Endothelial cell of umbilical vein (primary cell): ENCODE results near the gene CXXC5. TPM values are rescaled to one million over a fixed set of nuclear protein-coding genes. Genes with fewer than 3 reads are reported as not detected.
A peak's percentile ranks its signal among the peaks of the same experiment; 100 is the strongest.

ENCODE experiments used
- BruUV-seq: library from RNA; stranded (reverse); fragments of 400-500 nt; replicated peaks from 2 replicates; lab custom pipeline; 2021; lab: Mats Ljungman, UMichigan
- CTCF ChIA-PET: fragments of 300-600, 350-600 bp; sonication (Branson Sonifier 250); formaldehyde crosslinking; loops from one replicate; lab custom pipeline; 2021; ENCODE audit warnings: antibody characterized with exemption, inconsistent platforms; lab: Charles Lee
- POLR2A ChIA-PET: fragments of 300-600, 350-600 bp; sonication (Branson Sonifier 250); formaldehyde crosslinking; loops from one replicate; lab custom pipeline; 2021; ENCODE audit warnings: antibody characterized with exemption, inconsistent platforms; lab: Charles Lee
- DNase-seq: peaks from one replicate; pipeline ENCODE4 v3.0.0-alpha.2; 2011; ENCODE audit warnings: low read depth, low spot score
- FAIRE-seq: peaks from 2 replicates; lab custom pipeline; 2011; peaks lifted over from hg19 to GRCh38; lab: Jason Lieb, UNC
- H2AFZ ChIP-seq: 2 replicates; pipeline ENCODE4 v1.6.0; 2012; ENCODE audit warnings: low read depth, low read length, control low read depth, inconsistent platforms
- H3K27ac ChIP-seq: 2 replicates; pipeline ENCODE4 v1.5.1; 2011; ENCODE audit warnings: low read depth, mild to moderate bottlenecking, control low read depth, low read length, moderate library complexity; ENCODE audit not compliant: insufficient read depth
- H3K27me3 ChIP-seq, 2 experiments: 2 replicates each; pipeline versions ENCODE4 v1.6.0 to v1.6.1; 2011; ENCODE audit warnings: low read length in 2 of 2, mixed read lengths in 1 of 2; ENCODE audit not compliant: control insufficient read depth in 2 of 2, insufficient read depth in 2 of 2
- H3K36me3 ChIP-seq, 2 experiments: 2 replicates in 1 of 2; 3 replicates in 1 of 2; pipeline ENCODE4 v1.5.1; 2011; ENCODE audit warnings: low read length in 2 of 2, mild to moderate bottlenecking in 1 of 2, moderate library complexity in 1 of 2; ENCODE audit not compliant: control insufficient read depth in 2 of 2, insufficient read depth in 2 of 2; ENCODE audit errors: extremely low read depth in 1 of 2
- H3K4me1 ChIP-seq: 3 replicates; pipeline ENCODE4 v1.5.1; 2011; ENCODE audit warnings: mild to moderate bottlenecking, low read length; ENCODE audit not compliant: control insufficient read depth, insufficient read depth; ENCODE audit errors: extremely low read depth
- H3K4me2 ChIP-seq: 2 replicates; pipeline ENCODE4 v1.6.1; 2011; ENCODE audit warnings: low read length, control low read depth, mixed read lengths; ENCODE audit not compliant: insufficient read depth
- H3K4me3 ChIP-seq, 3 experiments: fragments of 200-600 bp in 1 of 3; sonication (generic), shearing (Covaris generic) in 1 of 3; replicated peaks in 1 of 3; 2 replicates each; pipeline ENCODE4 v1.5.1; 2011 to 2016; ENCODE audit warnings: control low read depth in 3 of 3, low read length in 3 of 3, mild to moderate bottlenecking in 2 of 3, inconsistent platforms in 1 of 3, low read depth in 1 of 3, moderate library complexity in 1 of 3; ENCODE audit not compliant: insufficient read depth in 1 of 3
- H3K79me2 ChIP-seq: 2 replicates; pipeline ENCODE4 v1.6.0; 2012; ENCODE audit warnings: low read length, inconsistent platforms; ENCODE audit not compliant: control insufficient read depth, insufficient read depth
- H3K9ac ChIP-seq: replicated peaks from 2 replicates; pipeline ENCODE3; 2011; ENCODE audit warnings: low read length, control low read depth; ENCODE audit not compliant: insufficient read depth; ENCODE audit errors: extremely low read depth
- H3K9me1 ChIP-seq: replicated peaks from 3 replicates; pipeline ENCODE4 v1.6.0; 2011; ENCODE audit warnings: mild to moderate bottlenecking, low read length; ENCODE audit not compliant: control insufficient read depth, insufficient read depth; ENCODE audit errors: extremely low read depth
- H3K9me3 ChIP-seq: replicated peaks from 2 replicates; pipeline ENCODE4 v1.5.1; 2012; ENCODE audit warnings: low read length, inconsistent platforms; ENCODE audit not compliant: control insufficient read depth, insufficient read depth
- H4K20me1 ChIP-seq: replicated peaks from 2 replicates; pipeline ENCODE3; 2011; ENCODE audit warnings: mild to moderate bottlenecking, low read length; ENCODE audit not compliant: control insufficient read depth, insufficient read depth; ENCODE audit errors: extremely low read depth
- EZH2 ChIP-seq: IDR thresholded peaks from 2 replicates; pipeline ENCODE4 v1.6.1; 2012; ENCODE audit warnings: borderline replicate concordance, low read depth, mild to moderate bottlenecking, moderate library complexity, low read length, inconsistent platforms; ENCODE audit not compliant: severe bottlenecking
- POLR2A ChIP-seq: IDR thresholded peaks from 2 replicates; pipeline ENCODE4 v1.6.1; 2012; ENCODE audit warnings: low read depth, mild to moderate bottlenecking, control low read depth, low read length
- dilution Hi-C: fragments of 300-500 bp; cut with MboI; formaldehyde crosslinking; loops from one replicate; pipeline ENCODE4 v1.15.0; 2019; ENCODE audit warnings: low sequenced_read_pairs; ENCODE audit not compliant: extremely low pct_ligation_motif_present
- intact Hi-C: fragments of 100-400 bp; cut with micrococcal nuclease; formaldehyde crosslinking; loops from one replicate; pipeline ENCODE4 v1.10.0; 2022
- polyA plus RNA-seq, 4 experiments: library from polyadenylated mRNA; depleted of rRNA in 3 of 4; stranded (reverse) in 3 of 4; unstranded in 1 of 4; fragments of >200 nt; gene quantifications; 2 replicates each; pipeline versions ENCODE4 v1.2.1 to v1.2.3, GENCODE V29; 2011 to 2012; ENCODE audit warnings: missing spikeins in 1 of 4
- total RNA-seq: library from RNA; stranded (reverse); gene quantifications from 2 replicates; pipeline ENCODE4 v1.2.3, GENCODE V29; 2021
- TF ChIP-seq, protein P1 (sequence below): IDR thresholded peaks from 2 replicates; pipeline ENCODE4 v1.6.1; 2011; ENCODE audit not compliant: insufficient read depth, insufficient read length
- TF ChIP-seq, protein P2 (sequence below), 2 donors: IDR thresholded peaks; 1 replicate in 1 of 2; 2 replicates in 1 of 2; pipeline ENCODE4 v1.5.1; 2011; ENCODE audit warnings: low read length in 2 of 2, mild to moderate bottlenecking in 2 of 2, moderate library complexity in 2 of 2, control low read depth in 1 of 2, inconsistent platforms in 1 of 2, low read depth in 1 of 2; ENCODE audit not compliant: insufficient read depth in 1 of 2; ENCODE audit errors: extremely low read depth in 1 of 2

The CXXC5 gene
- total and polyA plus RNA-seq, 2 donors (not counting 3 experiments of a cell fraction or from before 2014, with no cell fraction given), result 2.7 to 5.5 TPM

- H3K9me1 ChIP-seq, result no peaks in the 10 kb centered on the region
- H3K36me3 ChIP-seq, result no peaks in the 10 kb centered on the region
- no peaks in the 10 kb centered on the region for H3K9me3 ChIP-seq
- dilution Hi-C loops, result no loop called here
- no peaks in the 10 kb centered on the region for H3K79me2 ChIP-seq
- BruUV-seq, result no TSS peak
- peaks cover 32% of the 10 kb centered on the region for H3K4me1 ChIP-seq
- intact Hi-C loops, result loop anchor here (1.0 kb wide), 2 partner anchors 7 to 18 kb away; no protein-coding TSS in a partner anchor
- peak overlapping the region; percentile 94 for H2AFZ ChIP-seq
- peak overlapping the region; percentile 60 for H3K4me2 ChIP-seq
- peak overlapping the region; percentile 74 for H3K9ac ChIP-seq
- peak overlapping the region; percentile 64 for H3K27ac ChIP-seq
- ChIA-PET CTCF (interaction anchor here (0.8 to 4.0 kb wide), 9 partner anchors 10 to 98 kb away, joined by 3 to 14 read pairs (median 5); partner anchors contain the start of gene CXXC5), POLR2A (interaction anchor here (0.6 kb wide), 1 partner anchor 20 kb away, joined by 3 read pairs; no protein-coding TSS in a partner anchor)
- no peak overlapping the region for H3K4me3 ChIP-seq
- H3K27me3 ChIP-seq, result no peaks in the 10 kb centered on the region
- FAIRE-seq (no peak), DNase-seq (no peak)
- H4K20me1 ChIP-seq, result no peaks in the 10 kb centered on the region
- TF ChIP-seq, protein P1, sequence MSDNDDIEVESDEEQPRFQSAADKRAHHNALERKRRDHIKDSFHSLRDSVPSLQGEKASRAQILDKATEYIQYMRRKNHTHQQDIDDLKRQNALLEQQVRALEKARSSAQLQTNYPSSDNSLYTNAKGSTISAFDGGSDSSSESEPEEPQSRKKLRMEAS, result no peak
- TF ChIP-seq, protein P2, sequence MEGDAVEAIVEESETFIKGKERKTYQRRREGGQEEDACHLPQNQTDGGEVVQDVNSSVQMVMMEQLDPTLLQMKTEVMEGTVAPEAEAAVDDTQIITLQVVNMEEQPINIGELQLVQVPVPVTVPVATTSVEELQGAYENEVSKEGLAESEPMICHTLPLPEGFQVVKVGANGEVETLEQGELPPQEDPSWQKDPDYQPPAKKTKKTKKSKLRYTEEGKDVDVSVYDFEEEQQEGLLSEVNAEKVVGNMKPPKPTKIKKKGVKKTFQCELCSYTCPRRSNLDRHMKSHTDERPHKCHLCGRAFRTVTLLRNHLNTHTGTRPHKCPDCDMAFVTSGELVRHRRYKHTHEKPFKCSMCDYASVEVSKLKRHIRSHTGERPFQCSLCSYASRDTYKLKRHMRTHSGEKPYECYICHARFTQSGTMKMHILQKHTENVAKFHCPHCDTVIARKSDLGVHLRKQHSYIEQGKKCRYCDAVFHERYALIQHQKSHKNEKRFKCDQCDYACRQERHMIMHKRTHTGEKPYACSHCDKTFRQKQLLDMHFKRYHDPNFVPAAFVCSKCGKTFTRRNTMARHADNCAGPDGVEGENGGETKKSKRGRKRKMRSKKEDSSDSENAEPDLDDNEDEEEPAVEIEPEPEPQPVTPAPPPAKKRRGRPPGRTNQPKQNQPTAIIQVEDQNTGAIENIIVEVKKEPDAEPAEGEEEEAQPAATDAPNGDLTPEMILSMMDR (IDR thresholded peaks at IDR 0.05; ENCODE audit: extremely low read depth in 1 of 2, insufficient read depth in 1 of 2, low read depth in 1 of 2, low read length in 2 of 2), result no peak
- TF ChIP-seq POLR2A (no peak), EZH2 (no peak)
Measured at GRCh38 chr5:139667730-139668063, 19.5 kb downstream of the CXXC5 start.
